Hepatocyte (in vitro differentiated cells): ENCODE measurements around the gene BNIP5. TPM values are rescaled to one million over a fixed set of nuclear protein-coding genes. Genes with fewer than 3 reads are reported as not detected.

Experiments used
- DNase-seq: peaks from one replicate; pipeline ENCODE4 v3.0.0-alpha.2; 2016; ENCODE audit warnings: low spot score
- H2AFZ ChIP-seq: fragments of 200-600 bp; sonication (generic); 2 replicates; pipeline ENCODE4 v1.6.0; 2016; ENCODE audit warnings: antibody characterized with exemption, mild to moderate bottlenecking
- H3K27ac ChIP-seq: fragments of 200-600 bp; sonication (generic); 2 replicates; pipeline ENCODE4 v1.5.1; 2016; ENCODE audit warnings: mild to moderate bottlenecking
- H3K27me3 ChIP-seq: fragments of 200-600 bp; sonication (generic); 2 replicates; pipeline ENCODE4 v1.6.1; 2016
- H3K36me3 ChIP-seq: fragments of 200-600 bp; sonication (generic); replicated peaks from 2 replicates; pipeline ENCODE4 v1.5.1; 2016; ENCODE audit warnings: low read depth; ENCODE audit not compliant: insufficient read depth
- H3K4me1 ChIP-seq: fragments of 200-600 bp; sonication (generic); 2 replicates; pipeline ENCODE4 v1.5.1; 2016; ENCODE audit warnings: mild to moderate bottlenecking, moderate library complexity; ENCODE audit not compliant: insufficient read depth
- H3K4me2 ChIP-seq: fragments of 200-600 bp; sonication (generic); 2 replicates; pipeline ENCODE4 v1.6.0; 2016
- H3K4me3 ChIP-seq: fragments of 200-600 bp; sonication (generic); 2 replicates; pipeline ENCODE4 v1.5.1; 2016; ENCODE audit warnings: mild to moderate bottlenecking
- H3K79me2 ChIP-seq: fragments of 200-600 bp; sonication (generic); 2 replicates; pipeline ENCODE4 v1.6.0; 2017; ENCODE audit warnings: mild to moderate bottlenecking
- H3K9me2 ChIP-seq: fragments of 200-600 bp; sonication (generic); replicated peaks from 2 replicates; pipeline ENCODE4 v1.6.0; 2017; ENCODE audit warnings: mild to moderate bottlenecking; ENCODE audit not compliant: insufficient read depth
- H3K9me3 ChIP-seq: fragments of 200-600 bp; sonication (generic); 2 replicates; pipeline ENCODE4 v1.5.1; 2016; ENCODE audit warnings: low read depth, mild to moderate bottlenecking
- H4K20me1 ChIP-seq: fragments of 200-600 bp; sonication (generic); 2 replicates; pipeline ENCODE4 v1.6.0; 2016; ENCODE audit warnings: mild to moderate bottlenecking; ENCODE audit not compliant: insufficient read depth, poor library complexity, severe bottlenecking
- CTCF ChIP-seq: fragments of 200-600 bp; sonication (generic); IDR thresholded peaks from 2 replicates; pipeline ENCODE4 v1.5.1; 2016; ENCODE audit warnings: antibody characterized with exemption, mild to moderate bottlenecking; ENCODE audit not compliant: poor library complexity
- EZH2 ChIP-seq: fragments of 200-600 bp; sonication (generic); IDR thresholded peaks from 2 replicates; pipeline ENCODE4 v1.6.1; 2016; ENCODE audit warnings: antibody characterized with exemption, mild to moderate bottlenecking, borderline replicate concordance
- EZH2phosphoT487 ChIP-seq: fragments of 200-600 bp; sonication (generic); IDR thresholded peaks from one replicate; pipeline ENCODE4 v1.6.1; 2018; ENCODE audit warnings: antibody characterized with exemption, mild to moderate bottlenecking, low read depth, moderate library complexity; ENCODE audit not compliant: unreplicated experiment, severe bottlenecking
- WGBS: methylation state at CpG from one replicate; pipeline ENCODE4 v1.1.6; 2016; ENCODE audit warnings: low lambda C conversion rate; ENCODE audit errors: missing lambda C conversion rate; 5-methylcytosine and 5-hydroxymethylcytosine counted together
- polyA plus RNA-seq: library from polyadenylated mRNA; unstranded; fragments of >200 nt; fragmentation: Nextera tagmentation; extraction: Ambion mirVana; gene quantifications from 2 replicates; pipeline ENCODE4 v1.2.1, GENCODE V29; 2016
- total RNA-seq: library from RNA; depleted of rRNA; stranded (reverse); fragments of >200 nt; gene quantifications from 2 replicates; pipeline ENCODE4 v1.2.3, GENCODE V29; 2014

BNIP5 gene
- total and polyA plus RNA-seq, 2 experiments from 2014 or later = 28.1 to 29.1 TPM

GRCh38 chr6:36313649-36313936 lies 23.1 kb downstream of the BNIP5 start:
- peak overlapping the region; percentile 69 for H3K27ac ChIP-seq
- H3K4me3 ChIP-seq = no peak overlapping the region
- H3K36me3 ChIP-seq = no peaks in the 10 kb centered on the region
- TF ChIP-seq EZH2 (no peak), CTCF (no peak), EZH2phosphoT487 (no peak)
- H3K9me2 ChIP-seq = no peaks in the 10 kb centered on the region
- 58% methylated on average over 4 of the region's 4 CpGs for WGBS
- H3K4me1 ChIP-seq = peaks cover 17% of the 10 kb centered on the region
- DNase-seq = no peak
- H2AFZ ChIP-seq = no peak overlapping the region
- H3K4me2 ChIP-seq = no peak overlapping the region
- no peaks in the 10 kb centered on the region for H3K27me3 ChIP-seq
- no peaks in the 10 kb centered on the region for H3K79me2 ChIP-seq
- no peaks in the 10 kb centered on the region for H4K20me1 ChIP-seq
- H3K9me3 ChIP-seq = no peaks in the 10 kb centered on the region

- 88% methylated on average over 8 of the region's 8 CpGs for WGBS
- Histone ChIP-seq H2AFZ (no peak overlapping the region), H3K9me3 (no peaks in the 10 kb centered on the region), H3K36me3 (no peaks in the 10 kb centered on the region), H3K27ac (peak overlapping the region; percentile 69), H3K4me2 (no peak overlapping the region), H3K79me2 (no peaks in the 10 kb centered on the region), H4K20me1 (no peaks in the 10 kb centered on the region), H3K9me2 (no peaks in the 10 kb centered on the region), H3K4me1 (peaks cover 17% of the 10 kb centered on the region), H3K4me3 (no peak overlapping the region), H3K27me3 (no peaks in the 10 kb centered on the region)
- TF ChIP-seq EZH2 (no peak), EZH2phosphoT487 (no peak), CTCF (no peak)
- no peak for DNase-seq
Observed at GRCh38 chr6:36312854-36313648, 23.6 kb downstream of the BNIP5 start.

- no peak for TF ChIP-seq EZH2
- no peak for TF ChIP-seq EZH2phosphoT487
- no peak for TF ChIP-seq CTCF
- no peaks in the 10 kb centered on the region for H4K20me1 ChIP-seq
- no peak overlapping the region for H3K4me3 ChIP-seq
- H3K4me1 ChIP-seq = peaks cover 17% of the 10 kb centered on the region
- H3K27ac ChIP-seq = peak overlapping the region; percentile 34
- H3K27me3 ChIP-seq = no peaks in the 10 kb centered on the region
- DNase-seq = no peak
- H2AFZ ChIP-seq = no peak overlapping the region
- no peaks in the 10 kb centered on the region for H3K36me3 ChIP-seq
- WGBS = 100% methylated on average over 2 of the region's 2 CpGs
- H3K79me2 ChIP-seq = no peaks in the 10 kb centered on the region
- no peaks in the 10 kb centered on the region for H3K9me3 ChIP-seq
- no peaks in the 10 kb centered on the region for H3K9me2 ChIP-seq
- no peak overlapping the region for H3K4me2 ChIP-seq
Observed at GRCh38 chr6:36309900-36310299, 26.8 kb downstream of the BNIP5 start.
